SU-DHL-6 (cell line): ENCODE results near the gene CADM2.

Experiments used
- H2AFZ ChIP-seq: fragments of 200-600 bp; sonication (generic); 2 replicates; pipeline ENCODE4 v1.6.1; 2014; ENCODE audit warnings: low read depth, mild to moderate bottlenecking, moderate library complexity, mixed read lengths, antibody characterized with exemption, low read length; ENCODE audit not compliant: severe bottlenecking
- H3F3A ChIP-seq: fragments of 200-600 bp; shearing (Covaris generic); 2 replicates; pipeline ENCODE4 v1.6.0; 2016; ENCODE audit warnings: antibody characterized with exemption, mild to moderate bottlenecking; ENCODE audit not compliant: insufficient read depth
- H3K27ac ChIP-seq: fragments of 200-600 bp; sonication (generic); 2 replicates; pipeline ENCODE4 v1.5.1; 2016; ENCODE audit warnings: low read depth, mild to moderate bottlenecking, low read length, moderate library complexity, mixed read lengths
- H3K27me3 ChIP-seq: fragments of 200-600 bp; sonication (generic), shearing (Covaris generic); 2 replicates; pipeline ENCODE4 v1.6.0; 2014; ENCODE audit warnings: mild to moderate bottlenecking, low read length
- H3K36me3 ChIP-seq: fragments of 200-600 bp; sonication (generic); 2 replicates; pipeline ENCODE4 v1.6.1; 2014; ENCODE audit warnings: mild to moderate bottlenecking, low read length, mixed read lengths
- H3K4me2 ChIP-seq: fragments of 300-600, 200-600 bp; shearing (Covaris generic), sonication (generic); 2 replicates; pipeline ENCODE4 v1.6.0; 2014; ENCODE audit warnings: low read length, low read depth, mild to moderate bottlenecking; ENCODE audit not compliant: poor library complexity, severe bottlenecking
- H3K4me3 ChIP-seq: fragments of 200-600 bp; sonication (generic); 2 replicates; pipeline ENCODE4 v1.5.1; 2014; ENCODE audit warnings: antibody characterized with exemption, low read length, mild to moderate bottlenecking, mixed read lengths; ENCODE audit not compliant: insufficient read depth, poor library complexity, severe bottlenecking
- H3K79me2 ChIP-seq: fragments of 200-600 bp; sonication (generic); 2 replicates; pipeline ENCODE4 v1.6.1; 2014; ENCODE audit warnings: mild to moderate bottlenecking, low read length, moderate library complexity; ENCODE audit not compliant: insufficient read depth
- H3K9ac ChIP-seq: fragments of 200-600 bp; sonication (generic); 2 replicates; pipeline ENCODE4 v1.7.0; 2014; ENCODE audit warnings: mild to moderate bottlenecking, low read length
- H3K9me2 ChIP-seq: fragments of 200-600 bp; sonication (generic); replicated peaks from 2 replicates; pipeline ENCODE4 v1.6.1; 2014; ENCODE audit warnings: low read length; ENCODE audit not compliant: insufficient read depth
- H3K9me3 ChIP-seq: fragments of 200-600 bp; sonication (generic); 2 replicates; pipeline ENCODE4 v1.6.1; 2014; ENCODE audit warnings: low read length, mixed read lengths; ENCODE audit not compliant: insufficient read depth
- H4K20me1 ChIP-seq: fragments of 200-600 bp; sonication (generic); 2 replicates; pipeline ENCODE4 v1.6.1; 2014; ENCODE audit warnings: low read depth, mild to moderate bottlenecking, antibody characterized with exemption, low read length, moderate library complexity, mixed read lengths
- EZH2phosphoT487 ChIP-seq: fragments of 200-600 bp; sonication (generic), shearing (Covaris generic); conservative IDR thresholded peaks from 2 replicates; pipeline ENCODE4 v1.6.1; 2018; ENCODE audit warnings: mild to moderate bottlenecking, antibody characterized with exemption, low read length, moderate library complexity, mixed read lengths
- TF ChIP-seq, protein P1 (sequence below): fragments of 200-600 bp; sonication (generic); IDR thresholded peaks from one replicate; pipeline ENCODE4 v1.5.1; 2017; ENCODE audit warnings: antibody characterized with exemption, mild to moderate bottlenecking, low read length, moderate library complexity; ENCODE audit not compliant: insufficient read depth, poor library complexity, severe bottlenecking

The CADM2 gene

DNA sequence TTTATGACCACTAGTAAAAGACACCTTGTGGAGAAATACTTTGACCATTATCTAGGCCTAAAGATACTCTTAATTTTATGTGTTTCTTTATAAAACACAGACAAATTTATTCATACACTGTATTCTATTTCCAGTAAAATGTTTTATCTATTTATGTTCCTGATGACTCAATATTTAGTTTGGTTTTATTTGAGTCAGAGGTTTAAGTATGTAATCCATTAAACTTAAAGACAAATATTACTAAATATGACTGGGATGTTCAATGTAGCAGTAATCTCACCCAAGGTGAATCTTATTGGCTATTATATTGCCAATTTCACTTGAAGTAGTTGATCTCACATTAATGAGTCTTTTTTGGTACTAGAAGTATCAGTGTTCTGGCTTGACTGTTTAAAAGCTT is 799.7 kb downstream of the CADM2 start:
- H3F3A ChIP-seq: no peaks in the 10 kb centered on the region
- no peak overlapping the region for H3K4me2 ChIP-seq
- no peaks in the 10 kb centered on the region for H3K9me2 ChIP-seq
- no peaks in the 10 kb centered on the region for H4K20me1 ChIP-seq
- no peak overlapping the region for H3K27ac ChIP-seq
- no peak overlapping the region for H3K9ac ChIP-seq
- H2AFZ ChIP-seq: no peak overlapping the region
- no peaks in the 10 kb centered on the region for H3K9me3 ChIP-seq
- no peaks in the 10 kb centered on the region for H3K27me3 ChIP-seq
- no peak for TF ChIP-seq EZH2phosphoT487
- TF ChIP-seq, protein P1, sequence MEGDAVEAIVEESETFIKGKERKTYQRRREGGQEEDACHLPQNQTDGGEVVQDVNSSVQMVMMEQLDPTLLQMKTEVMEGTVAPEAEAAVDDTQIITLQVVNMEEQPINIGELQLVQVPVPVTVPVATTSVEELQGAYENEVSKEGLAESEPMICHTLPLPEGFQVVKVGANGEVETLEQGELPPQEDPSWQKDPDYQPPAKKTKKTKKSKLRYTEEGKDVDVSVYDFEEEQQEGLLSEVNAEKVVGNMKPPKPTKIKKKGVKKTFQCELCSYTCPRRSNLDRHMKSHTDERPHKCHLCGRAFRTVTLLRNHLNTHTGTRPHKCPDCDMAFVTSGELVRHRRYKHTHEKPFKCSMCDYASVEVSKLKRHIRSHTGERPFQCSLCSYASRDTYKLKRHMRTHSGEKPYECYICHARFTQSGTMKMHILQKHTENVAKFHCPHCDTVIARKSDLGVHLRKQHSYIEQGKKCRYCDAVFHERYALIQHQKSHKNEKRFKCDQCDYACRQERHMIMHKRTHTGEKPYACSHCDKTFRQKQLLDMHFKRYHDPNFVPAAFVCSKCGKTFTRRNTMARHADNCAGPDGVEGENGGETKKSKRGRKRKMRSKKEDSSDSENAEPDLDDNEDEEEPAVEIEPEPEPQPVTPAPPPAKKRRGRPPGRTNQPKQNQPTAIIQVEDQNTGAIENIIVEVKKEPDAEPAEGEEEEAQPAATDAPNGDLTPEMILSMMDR: no peak
- H3K4me3 ChIP-seq: no peak overlapping the region
- no peaks in the 10 kb centered on the region for H3K36me3 ChIP-seq
- no peaks in the 10 kb centered on the region for H3K79me2 ChIP-seq

DNA sequence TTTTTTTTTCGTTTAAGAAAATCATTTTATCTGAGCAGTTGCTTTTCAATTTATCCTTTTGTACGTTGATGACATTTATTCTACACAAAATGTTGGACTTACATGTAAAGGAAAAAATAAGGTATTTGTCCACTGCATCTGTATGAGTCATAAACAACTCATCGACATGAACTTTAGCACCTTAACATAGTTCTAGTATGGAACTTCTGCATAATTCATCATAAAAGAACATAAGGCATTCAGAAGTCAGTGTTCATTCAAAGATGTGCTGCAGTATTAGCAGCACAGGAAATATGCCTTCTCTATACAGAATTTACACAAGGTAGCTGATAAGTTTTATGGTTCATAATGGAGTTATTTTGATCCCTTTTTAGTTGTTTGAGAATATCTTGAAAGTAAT is 801.6 kb downstream of the CADM2 start:
- Histone ChIP-seq H2AFZ (no peak overlapping the region), H3K4me2 (no peak overlapping the region), H3K9ac (no peak overlapping the region), H3K4me3 (no peak overlapping the region), H4K20me1 (no peaks in the 10 kb centered on the region), H3K79me2 (no peaks in the 10 kb centered on the region), H3K27me3 (no peaks in the 10 kb centered on the region), H3K9me2 (no peaks in the 10 kb centered on the region), H3K27ac (no peak overlapping the region), H3K36me3 (no peaks in the 10 kb centered on the region), H3F3A (no peaks in the 10 kb centered on the region), H3K9me3 (no peaks in the 10 kb centered on the region)
- TF ChIP-seq, protein P1: no peak
- TF ChIP-seq EZH2phosphoT487: no peak

DNA sequence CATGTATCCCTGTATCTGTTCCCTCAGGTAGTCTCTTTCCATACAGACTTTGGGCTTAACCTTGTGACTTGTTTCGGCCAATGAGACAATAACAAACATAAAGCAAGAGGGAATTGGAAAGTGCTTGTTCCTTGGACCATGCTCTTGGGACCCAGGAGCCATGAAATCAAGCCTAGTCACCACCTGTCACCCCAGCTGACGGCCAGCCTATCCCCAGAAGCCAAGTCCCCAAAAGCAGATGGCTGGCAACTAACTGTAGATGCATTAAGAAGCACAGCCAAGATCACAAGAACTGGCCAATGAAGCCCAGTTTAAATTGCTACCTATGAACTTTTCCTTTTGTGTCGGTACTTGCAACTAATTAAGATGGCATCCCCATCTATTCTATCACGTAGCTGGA is 822.0 kb downstream of the CADM2 start:
- H4K20me1 ChIP-seq: no peaks in the 10 kb centered on the region
- TF ChIP-seq, protein P1: no peak
- no peak for TF ChIP-seq EZH2phosphoT487

DNA sequence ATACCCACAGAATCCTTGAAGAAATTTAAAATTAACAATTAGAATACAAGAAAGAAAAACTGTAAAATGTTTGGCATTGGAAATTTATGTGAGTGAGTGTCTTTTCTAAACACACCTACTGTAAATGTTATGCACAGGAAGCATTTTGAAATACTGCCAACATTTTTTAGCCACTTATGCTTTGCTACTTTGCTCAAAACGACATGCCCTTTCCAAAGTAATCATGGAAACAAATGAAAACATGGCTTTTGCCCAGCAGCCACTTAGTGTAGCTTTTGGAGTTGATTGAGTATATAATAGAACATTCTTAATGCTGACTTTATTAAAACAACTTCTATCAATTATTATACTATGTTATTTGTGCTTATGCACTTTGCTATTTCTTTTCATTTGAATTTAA is 823.0 kb downstream of the CADM2 start:
- Histone ChIP-seq H3K9me3 (no peaks in the 10 kb centered on the region), H3K9ac (no peak overlapping the region), H4K20me1 (no peaks in the 10 kb centered on the region), H3K27ac (no peak overlapping the region), H2AFZ (no peak overlapping the region), H3K79me2 (no peaks in the 10 kb centered on the region), H3K36me3 (no peaks in the 10 kb centered on the region), H3K9me2 (no peaks in the 10 kb centered on the region), H3K4me2 (no peak overlapping the region), H3K4me3 (no peak overlapping the region), H3F3A (no peaks in the 10 kb centered on the region), H3K27me3 (no peaks in the 10 kb centered on the region)
- TF ChIP-seq, protein P1: no peak
- TF ChIP-seq EZH2phosphoT487: no peak

More for the DNA sequence above, 822.0 kb downstream of the CADM2 start:
- Histone ChIP-seq H3K9me3 (no peaks in the 10 kb centered on the region), H3F3A (no peaks in the 10 kb centered on the region), H3K9me2 (no peaks in the 10 kb centered on the region), H3K79me2 (no peaks in the 10 kb centered on the region), H3K27me3 (no peaks in the 10 kb centered on the region), H2AFZ (peak overlapping the region; percentile 14), H3K4me3 (no peak overlapping the region), H3K4me2 (no peak overlapping the region), H3K9ac (no peak overlapping the region), H3K27ac (no peak overlapping the region), H3K36me3 (no peaks in the 10 kb centered on the region)
